ENCODE measurements around the gene TMEM52B.
"Not testable (repeated sequence)": the region's sequence is repeated elsewhere in the genome, so short reads cannot be mapped to it uniquely, and the experiment has no call there.

Gene TMEM52B

GRCh38 chr12:10214895-10215267 lies 36.0 kb downstream of the TMEM52B start:
- H3K9me3 ChIP-seq (ENCODE audit: insufficient read depth, low read depth, low read length) = no peaks in the 10 kb centered on the region

GRCh38 chr12:10215436-10215835 lies 36.6 kb downstream of the TMEM52B start:
- H3K9me2 ChIP-seq (replicated peaks; ENCODE audit: low read depth, low read length) = no peaks in the 10 kb centered on the region
- no peaks in the 10 kb centered on the region for H3F3A ChIP-seq (ENCODE audit: low read depth)
- H3K9ac ChIP-seq (ENCODE audit: low read depth, low read length, poor library complexity, severe bottlenecking) = peak overlapping the region; percentile 64
- H3K79me2 ChIP-seq (ENCODE audit: insufficient read depth, low read length) = peaks cover 23% of the 10 kb centered on the region
- peak overlapping the region; percentile 76 for H3K4me3 ChIP-seq (ENCODE audit: low read length, poor library complexity, severe bottlenecking)
- TF ChIP-seq CTCF (conservative IDR thresholded peaks at IDR 0.05; ENCODE audit: low read length) = no peak
- TF ChIP-seq EZH2phosphoT487 (IDR thresholded peaks at IDR 0.05; ENCODE audit: borderline replicate concordance) = no peak
- H3K36me3 ChIP-seq (ENCODE audit: insufficient read depth, low read length) = peaks cover 5% of the 10 kb centered on the region; the same call in 1 of the 2 replicates
- no peak overlapping the region for H2AFZ ChIP-seq (ENCODE audit: low read length)
- no peaks in the 10 kb centered on the region for H3K9me3 ChIP-seq (ENCODE audit: insufficient read depth, low read depth, low read length)
- H3K4me2 ChIP-seq (ENCODE audit: low read depth, low read length, poor library complexity, severe bottlenecking) = peak overlapping the region; percentile 71
- peaks cover 15% of the 10 kb centered on the region for H3K4me1 ChIP-seq (ENCODE audit: insufficient read depth, low read length, poor library complexity, severe bottlenecking)
- H3K27me3 ChIP-seq (ENCODE audit: insufficient read depth, low read length, poor library complexity, severe bottlenecking) = no peaks in the 10 kb centered on the region
- no peaks in the 10 kb centered on the region for H4K20me1 ChIP-seq (ENCODE audit: insufficient read depth, low read length, poor library complexity, severe bottlenecking)

More at GRCh38 chr12:10214895-10215267, 36.0 kb downstream of the TMEM52B start:
- no peak overlapping the region for H2AFZ ChIP-seq (ENCODE audit: low read length)
- no peak for TF ChIP-seq CTCF (conservative IDR thresholded peaks at IDR 0.05; ENCODE audit: low read length)
- no peak for TF ChIP-seq EZH2phosphoT487 (IDR thresholded peaks at IDR 0.05; ENCODE audit: borderline replicate concordance)
- H3F3A ChIP-seq (ENCODE audit: low read depth) = no peaks in the 10 kb centered on the region
- no peaks in the 10 kb centered on the region for H4K20me1 ChIP-seq (ENCODE audit: insufficient read depth, low read length, poor library complexity, severe bottlenecking)
- no peaks in the 10 kb centered on the region for H3K36me3 ChIP-seq (ENCODE audit: insufficient read depth, low read length)
- peak overlapping the region; percentile 64 for H3K9ac ChIP-seq (ENCODE audit: low read depth, low read length, poor library complexity, severe bottlenecking)
- H3K4me2 ChIP-seq (ENCODE audit: low read depth, low read length, poor library complexity, severe bottlenecking) = peak overlapping the region; percentile 71
- no peaks in the 10 kb centered on the region for H3K9me2 ChIP-seq (replicated peaks; ENCODE audit: low read depth, low read length)
- H3K27me3 ChIP-seq (ENCODE audit: insufficient read depth, low read length, poor library complexity, severe bottlenecking) = no peaks in the 10 kb centered on the region
- peaks cover 15% of the 10 kb centered on the region for H3K4me1 ChIP-seq (ENCODE audit: insufficient read depth, low read length, poor library complexity, severe bottlenecking)
- peak overlapping the region; percentile 76 for H3K4me3 ChIP-seq (ENCODE audit: low read length, poor library complexity, severe bottlenecking)
- H3K79me2 ChIP-seq (ENCODE audit: insufficient read depth, low read length) = peaks cover 23% of the 10 kb centered on the region

GRCh38 chr12:10215946-10216345 lies 37.1 kb downstream of the TMEM52B start:
- peaks cover 23% of the 10 kb centered on the region for H3K79me2 ChIP-seq (ENCODE audit: insufficient read depth, low read length)
- H3K4me3 ChIP-seq (ENCODE audit: low read length, poor library complexity, severe bottlenecking) = peak overlapping the region; percentile 76
- H3K27me3 ChIP-seq (ENCODE audit: insufficient read depth, low read length, poor library complexity, severe bottlenecking); H2AFZ ChIP-seq (ENCODE audit: low read length); H3K36me3 ChIP-seq (ENCODE audit: insufficient read depth, low read length); H3K9me3 ChIP-seq (ENCODE audit: insufficient read depth, low read depth, low read length); H4K20me1 ChIP-seq (ENCODE audit: insufficient read depth, low read length, poor library complexity, severe bottlenecking); H3K9me2 ChIP-seq (replicated peaks; ENCODE audit: low read depth, low read length); H3F3A ChIP-seq (ENCODE audit: low read depth): not testable (repeated sequence)
- peak overlapping the region; percentile 71 for H3K4me2 ChIP-seq (ENCODE audit: low read depth, low read length, poor library complexity, severe bottlenecking)
- H3K9ac ChIP-seq (ENCODE audit: low read depth, low read length, poor library complexity, severe bottlenecking) = peak overlapping the region; percentile 64
- H3K4me1 ChIP-seq (ENCODE audit: insufficient read depth, low read length, poor library complexity, severe bottlenecking) = peaks cover 15% of the 10 kb centered on the region

GRCh38 chr12:10218021-10218420 lies 39.2 kb downstream of the TMEM52B start:
- no peaks in the 10 kb centered on the region for H4K20me1 ChIP-seq (ENCODE audit: insufficient read depth, low read length, poor library complexity, severe bottlenecking)
- no peak overlapping the region for H3K9ac ChIP-seq (ENCODE audit: low read depth, low read length, poor library complexity, severe bottlenecking)
- H2AFZ ChIP-seq (ENCODE audit: low read length) = no peak overlapping the region
- H3K4me2 ChIP-seq (ENCODE audit: low read depth, low read length, poor library complexity, severe bottlenecking) = no peak overlapping the region
- peaks cover 23% of the 10 kb centered on the region for H3K79me2 ChIP-seq (ENCODE audit: insufficient read depth, low read length)
- peaks cover 23% of the 10 kb centered on the region; the same call in 1 of the 2 replicates for H3K36me3 ChIP-seq (ENCODE audit: insufficient read depth, low read length)
- H3K4me1 ChIP-seq (ENCODE audit: insufficient read depth, low read length, poor library complexity, severe bottlenecking) = peaks cover 12% of the 10 kb centered on the region
- H3F3A ChIP-seq (ENCODE audit: low read depth) = no peaks in the 10 kb centered on the region
- no peaks in the 10 kb centered on the region for H3K27me3 ChIP-seq (ENCODE audit: insufficient read depth, low read length, poor library complexity, severe bottlenecking)
- H3K9me3 ChIP-seq (ENCODE audit: insufficient read depth, low read depth, low read length) = no peaks in the 10 kb centered on the region
- H3K4me3 ChIP-seq (ENCODE audit: low read length, poor library complexity, severe bottlenecking) = no peak overlapping the region
- TF ChIP-seq EZH2phosphoT487 (IDR thresholded peaks at IDR 0.05; ENCODE audit: borderline replicate concordance) = no peak
- no peak for TF ChIP-seq CTCF (conservative IDR thresholded peaks at IDR 0.05; ENCODE audit: low read length)
- H3K9me2 ChIP-seq (replicated peaks; ENCODE audit: low read depth, low read length) = no peaks in the 10 kb centered on the region
